GM10266 (cell line): ENCODE data around the gene FRMD8.

Source experiments
- DNase-seq: peaks from one replicate; pipeline ENCODE4 v3.0.0; 2012; ENCODE audit errors: extremely low spot score
- TF ChIP-seq, protein P1 (sequence below): IDR thresholded peaks from 2 replicates; pipeline ENCODE4 v1.5.1; 2012; ENCODE audit warnings: mild to moderate bottlenecking, low read depth; ENCODE audit not compliant: control insufficient read depth, insufficient read depth; ENCODE audit errors: missing control alignments

The FRMD8 gene

GRCh38 chr11:65435981-65436411 is 49.6 kb downstream of the FRMD8 start:
- DNase-seq: no peak
- TF ChIP-seq, protein P1, sequence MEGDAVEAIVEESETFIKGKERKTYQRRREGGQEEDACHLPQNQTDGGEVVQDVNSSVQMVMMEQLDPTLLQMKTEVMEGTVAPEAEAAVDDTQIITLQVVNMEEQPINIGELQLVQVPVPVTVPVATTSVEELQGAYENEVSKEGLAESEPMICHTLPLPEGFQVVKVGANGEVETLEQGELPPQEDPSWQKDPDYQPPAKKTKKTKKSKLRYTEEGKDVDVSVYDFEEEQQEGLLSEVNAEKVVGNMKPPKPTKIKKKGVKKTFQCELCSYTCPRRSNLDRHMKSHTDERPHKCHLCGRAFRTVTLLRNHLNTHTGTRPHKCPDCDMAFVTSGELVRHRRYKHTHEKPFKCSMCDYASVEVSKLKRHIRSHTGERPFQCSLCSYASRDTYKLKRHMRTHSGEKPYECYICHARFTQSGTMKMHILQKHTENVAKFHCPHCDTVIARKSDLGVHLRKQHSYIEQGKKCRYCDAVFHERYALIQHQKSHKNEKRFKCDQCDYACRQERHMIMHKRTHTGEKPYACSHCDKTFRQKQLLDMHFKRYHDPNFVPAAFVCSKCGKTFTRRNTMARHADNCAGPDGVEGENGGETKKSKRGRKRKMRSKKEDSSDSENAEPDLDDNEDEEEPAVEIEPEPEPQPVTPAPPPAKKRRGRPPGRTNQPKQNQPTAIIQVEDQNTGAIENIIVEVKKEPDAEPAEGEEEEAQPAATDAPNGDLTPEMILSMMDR: no peak

- no peak for DNase-seq
- TF ChIP-seq, protein P1: no peak
Measured at GRCh38 chr11:65436412-65437032, 50.1 kb downstream of the FRMD8 start.

GRCh38 chr11:65437436-65438227 is 51.2 kb downstream of the FRMD8 start:
- DNase-seq: no peak
- TF ChIP-seq, protein P1: no peak

GRCh38 chr11:65438257-65439151 is 52.1 kb downstream of the FRMD8 start:
- TF ChIP-seq, protein P1: no peak
- DNase-seq: no peak

DNA sequence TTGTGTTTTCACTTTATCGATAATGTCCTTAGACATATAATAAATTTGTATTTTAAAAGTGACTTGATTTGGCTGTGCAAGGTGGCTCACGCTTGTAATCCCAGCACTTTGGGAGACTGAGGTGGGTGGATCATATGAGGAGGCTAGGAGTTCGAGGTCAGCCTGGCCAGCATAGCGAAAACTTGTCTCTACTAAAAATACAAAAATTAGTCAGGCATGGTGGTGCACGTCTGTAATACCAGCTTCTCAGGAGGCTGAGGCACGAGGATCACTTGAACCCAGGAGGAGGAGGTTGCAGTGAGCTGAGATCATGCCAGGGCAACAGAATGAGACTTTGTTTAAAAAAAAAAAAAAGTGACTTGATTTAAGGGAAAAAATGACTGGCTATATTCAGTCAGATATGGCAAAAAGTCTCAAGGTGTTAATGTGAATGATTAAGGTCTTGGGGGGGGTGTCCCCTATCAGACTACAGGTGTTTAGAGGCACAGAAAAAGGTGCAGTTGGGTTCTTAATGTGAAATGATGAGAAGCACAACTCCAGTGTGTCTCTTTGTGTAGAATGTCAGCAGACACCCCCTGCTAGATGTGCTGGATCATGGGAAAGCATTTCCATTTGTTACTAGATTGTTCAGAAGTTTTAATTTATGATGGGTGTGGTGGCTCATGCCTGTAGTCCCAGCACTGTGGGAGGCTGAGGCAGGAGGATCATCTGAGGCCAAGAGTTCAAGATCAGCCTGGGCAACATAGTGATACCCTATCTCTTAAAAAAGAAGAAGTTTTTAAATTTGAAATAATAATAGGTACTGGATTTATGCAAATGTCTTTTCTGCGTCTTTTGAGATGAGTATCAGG is 53.1 kb downstream of the FRMD8 start:
- TF ChIP-seq, protein P1: no peak
- no peak for DNase-seq

DNA sequence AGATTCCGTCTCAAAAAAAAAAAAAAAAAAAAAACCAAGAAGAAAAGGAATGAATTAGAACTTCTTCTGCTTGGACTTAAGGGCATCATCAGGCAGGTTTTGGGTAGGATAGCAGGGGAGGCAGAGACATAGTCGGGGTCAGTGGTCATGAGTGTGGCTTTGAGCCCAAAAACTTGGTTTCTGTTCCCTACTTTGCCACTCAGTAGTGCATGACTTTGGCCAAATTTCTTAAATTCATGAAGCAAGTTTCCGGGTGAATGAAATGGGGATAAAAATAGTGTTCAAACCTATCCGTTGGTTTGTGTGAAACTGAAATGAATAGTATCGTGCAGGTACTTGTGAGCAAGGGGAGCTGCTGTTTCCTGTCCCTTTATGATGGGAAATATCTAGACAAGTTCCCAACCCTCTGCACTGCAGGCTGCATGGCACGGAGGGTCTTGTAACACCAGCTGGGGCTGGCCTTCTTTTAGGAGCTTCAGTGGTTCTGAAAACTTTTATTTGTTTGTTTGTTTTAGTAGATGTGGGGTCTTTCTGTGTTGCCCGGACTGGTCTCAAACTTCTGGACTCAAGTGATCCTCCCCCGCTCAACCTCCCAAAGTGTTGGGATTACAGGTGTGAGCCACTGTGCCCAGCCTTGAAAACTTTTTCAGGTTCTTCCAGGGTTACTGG is 54.5 kb downstream of the FRMD8 start:
- TF ChIP-seq, protein P1: no peak
- no peak for DNase-seq
